ENCODE data around the gene FRMD4A.

The FRMD4A gene

GRCh38 chr10:14327527-14327926, 3.2 kb downstream of the FRMD4A start:
- Mint-ChIP-seq H3K4me3 (no peak overlapping the region), H3K27me3 (peaks cover 53% of the 10 kb centered on the region), H3K9me3 (no peaks in the 10 kb centered on the region), H3K36me3 (ENCODE audit: low read depth) (no peaks in the 10 kb centered on the region), H3K27ac (no peak overlapping the region), H3K4me1 (ENCODE audit: low read depth) (no peaks in the 10 kb centered on the region)
- DNase-seq, result no peak

- H3K36me3 Mint-ChIP-seq (ENCODE audit: low read depth), result no peaks in the 10 kb centered on the region
- peaks cover 56% of the 10 kb centered on the region for H3K27me3 Mint-ChIP-seq
These were observed 4.1 kb downstream of the FRMD4A start for GRCh38 chr10:14326581-14326980.

GRCh38 chr10:14325325-14325955, 5.3 kb downstream of the FRMD4A start:
- Mint-ChIP-seq H3K27ac (no peak overlapping the region), H3K27me3 (peaks cover 56% of the 10 kb centered on the region), H3K4me1 (ENCODE audit: low read depth) (no peaks in the 10 kb centered on the region), H3K36me3 (ENCODE audit: low read depth) (no peaks in the 10 kb centered on the region), H3K4me3 (no peak overlapping the region), H3K9me3 (no peaks in the 10 kb centered on the region)
- peak; percentile 63 for DNase-seq

More at GRCh38 chr10:14326581-14326980, 4.1 kb downstream of the FRMD4A start:
- Mint-ChIP-seq H3K9me3 (no peaks in the 10 kb centered on the region), H3K4me1 (ENCODE audit: low read depth) (no peaks in the 10 kb centered on the region), H3K27ac (no peak overlapping the region), H3K4me3 (no peak overlapping the region)
- DNase-seq, result no peak

- H3K36me3 Mint-ChIP-seq (ENCODE audit: low read depth), result no peaks in the 10 kb centered on the region
- no peak overlapping the region for H3K4me3 Mint-ChIP-seq
- H3K27me3 Mint-ChIP-seq, result peaks cover 59% of the 10 kb centered on the region
- H3K27ac Mint-ChIP-seq, result no peak overlapping the region
- DNase-seq, result no peak
- H3K4me1 Mint-ChIP-seq (ENCODE audit: low read depth), result no peaks in the 10 kb centered on the region
- no peaks in the 10 kb centered on the region for H3K9me3 Mint-ChIP-seq
These were observed 8.1 kb downstream of the FRMD4A start for GRCh38 chr10:14322526-14323188.

- Mint-ChIP-seq H3K4me1 (ENCODE audit: low read depth) (no peaks in the 10 kb centered on the region), H3K36me3 (ENCODE audit: low read depth) (no peaks in the 10 kb centered on the region), H3K27me3 (peaks cover 68% of the 10 kb centered on the region), H3K27ac (no peak overlapping the region), H3K9me3 (no peaks in the 10 kb centered on the region), H3K4me3 (no peak overlapping the region)
- no peak for DNase-seq
These were observed 12.7 kb downstream of the FRMD4A start for GRCh38 chr10:14318007-14318406.

GRCh38 chr10:14312014-14312413, 18.7 kb downstream of the FRMD4A start:
- H3K36me3 Mint-ChIP-seq (ENCODE audit: low read depth), result no peaks in the 10 kb centered on the region
- H3K27me3 Mint-ChIP-seq, result peaks cover 46% of the 10 kb centered on the region
- no peak for DNase-seq
- no peak overlapping the region for H3K4me3 Mint-ChIP-seq
- no peak overlapping the region for H3K27ac Mint-ChIP-seq
- H3K9me3 Mint-ChIP-seq, result no peaks in the 10 kb centered on the region
- no peaks in the 10 kb centered on the region for H3K4me1 Mint-ChIP-seq (ENCODE audit: low read depth)

GRCh38 chr10:14311206-14311957, 19.3 kb downstream of the FRMD4A start:
- Mint-ChIP-seq H3K27ac (no peak overlapping the region), H3K36me3 (ENCODE audit: low read depth) (no peaks in the 10 kb centered on the region), H3K9me3 (no peaks in the 10 kb centered on the region), H3K4me1 (ENCODE audit: low read depth) (no peaks in the 10 kb centered on the region), H3K4me3 (no peak overlapping the region), H3K27me3 (peaks cover 43% of the 10 kb centered on the region)
- no peak for DNase-seq

GRCh38 chr10:14309593-14309992, 21.1 kb downstream of the FRMD4A start:
- Mint-ChIP-seq H3K9me3 (no peaks in the 10 kb centered on the region), H3K27ac (no peak overlapping the region), H3K36me3 (ENCODE audit: low read depth) (no peaks in the 10 kb centered on the region), H3K27me3 (peaks cover 34% of the 10 kb centered on the region), H3K4me1 (ENCODE audit: low read depth) (no peaks in the 10 kb centered on the region), H3K4me3 (no peak overlapping the region)
- DNase-seq, result no peak

GRCh38 chr10:14306190-14306589, 24.5 kb downstream of the FRMD4A start:
- H3K9me3 Mint-ChIP-seq, result no peaks in the 10 kb centered on the region
- no peak for DNase-seq
- H3K36me3 Mint-ChIP-seq (ENCODE audit: low read depth), result no peaks in the 10 kb centered on the region
- H3K27me3 Mint-ChIP-seq, result peaks cover 34% of the 10 kb centered on the region
- no peak overlapping the region for H3K27ac Mint-ChIP-seq
- no peaks in the 10 kb centered on the region for H3K4me1 Mint-ChIP-seq (ENCODE audit: low read depth)
- no peak overlapping the region for H3K4me3 Mint-ChIP-seq

- H3K27ac Mint-ChIP-seq, result no peak overlapping the region
- no peaks in the 10 kb centered on the region for H3K9me3 Mint-ChIP-seq
These were observed 26.7 kb downstream of the FRMD4A start for GRCh38 chr10:14304046-14304445.

GRCh38 chr10:14302035-14302434, 28.7 kb downstream of the FRMD4A start:
- Mint-ChIP-seq H3K27me3 (peaks cover 27% of the 10 kb centered on the region), H3K27ac (no peak overlapping the region), H3K4me3 (no peak overlapping the region), H3K36me3 (ENCODE audit: low read depth) (no peaks in the 10 kb centered on the region), H3K4me1 (ENCODE audit: low read depth) (no peaks in the 10 kb centered on the region), H3K9me3 (no peaks in the 10 kb centered on the region)
- no peak for DNase-seq

More at GRCh38 chr10:14304046-14304445, 26.7 kb downstream of the FRMD4A start:
- Mint-ChIP-seq H3K36me3 (ENCODE audit: low read depth) (no peaks in the 10 kb centered on the region), H3K4me1 (ENCODE audit: low read depth) (no peaks in the 10 kb centered on the region), H3K4me3 (no peak overlapping the region), H3K27me3 (peaks cover 23% of the 10 kb centered on the region)
- DNase-seq, result no peak

GRCh38 chr10:14299556-14299955, 31.2 kb downstream of the FRMD4A start:
- H3K4me3 Mint-ChIP-seq, result no peak overlapping the region
- DNase-seq, result no peak
- no peaks in the 10 kb centered on the region for H3K4me1 Mint-ChIP-seq (ENCODE audit: low read depth)
- no peaks in the 10 kb centered on the region for H3K36me3 Mint-ChIP-seq (ENCODE audit: low read depth)
- no peak overlapping the region for H3K27ac Mint-ChIP-seq
- peaks cover 26% of the 10 kb centered on the region for H3K27me3 Mint-ChIP-seq
- H3K9me3 Mint-ChIP-seq, result no peaks in the 10 kb centered on the region

- Mint-ChIP-seq H3K27ac (no peak overlapping the region), H3K9me3 (peaks cover 15% of the 10 kb centered on the region), H3K4me3 (no peak overlapping the region), H3K4me1 (ENCODE audit: low read depth) (no peaks in the 10 kb centered on the region), H3K27me3 (peaks cover 18% of the 10 kb centered on the region), H3K36me3 (ENCODE audit: low read depth) (no peaks in the 10 kb centered on the region)
- no peak for DNase-seq
These were observed 34.5 kb downstream of the FRMD4A start for GRCh38 chr10:14296065-14296709.

GRCh38 chr10:14294347-14295059, 36.2 kb downstream of the FRMD4A start:
- Mint-ChIP-seq H3K27ac (no peak overlapping the region), H3K27me3 (peaks cover 21% of the 10 kb centered on the region), H3K4me1 (ENCODE audit: low read depth) (no peaks in the 10 kb centered on the region), H3K36me3 (ENCODE audit: low read depth) (no peaks in the 10 kb centered on the region), H3K9me3 (peaks cover 23% of the 10 kb centered on the region), H3K4me3 (no peak overlapping the region)
- DNase-seq, result no peak

All from activated T-cell treated with anti-CD3 and anti-CD28 coated beads, Interleukin-2, amount 50 U/mL, for 24 hours (primary cell).